Medulla oblongata (tissue), 1 donor: ENCODE measurements around the gene RASSF7.
"Not testable (repeated sequence)": the region's sequence is repeated elsewhere in the genome, so short reads cannot be mapped to it uniquely, and the experiment has no call there.

Source experiments
- DNase-seq: peaks from one replicate; pipeline ENCODE4 v3.0.0-alpha.2; 2015; ENCODE audit errors: extremely low spot score

RASSF7 gene

GRCh38 chr11:560305-561147 lies at the start of gene RASSF7, which contains the start of gene LMNTD2:
RASSF7 (plus strand) TSS chr11:560970; CDS start chr11:561769, 799 bp downstream.
LMNTD2 (minus strand) TSS chr11:560738; CDS start chr11:560716, 22 bp downstream.
- peak; percentile 85 for DNase-seq

- no peak for DNase-seq
Observed at GRCh38 chr11:512761-513595, 47.8 kb upstream of the RASSF7 start.

DNA sequence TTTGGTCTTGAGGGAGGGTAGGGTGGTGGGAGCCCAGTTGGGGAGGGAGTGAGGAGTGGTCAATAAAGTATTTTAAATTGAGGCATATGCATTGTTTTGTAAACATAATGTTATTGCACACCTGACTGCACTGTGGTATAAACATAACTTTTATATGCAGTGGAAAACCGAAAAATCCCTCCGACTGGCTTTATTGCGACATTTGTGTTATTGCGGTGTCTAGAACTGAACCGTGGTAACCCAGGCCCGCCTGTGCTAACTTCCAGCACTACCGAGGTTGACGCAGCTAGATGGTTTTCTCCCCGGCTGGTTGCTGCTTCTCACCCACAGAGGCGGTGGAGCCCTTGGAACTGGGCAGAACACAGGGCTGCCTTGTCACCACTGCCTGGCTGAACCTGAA lies 46.2 kb upstream of the RASSF7 start:
- no peak for DNase-seq

DNA sequence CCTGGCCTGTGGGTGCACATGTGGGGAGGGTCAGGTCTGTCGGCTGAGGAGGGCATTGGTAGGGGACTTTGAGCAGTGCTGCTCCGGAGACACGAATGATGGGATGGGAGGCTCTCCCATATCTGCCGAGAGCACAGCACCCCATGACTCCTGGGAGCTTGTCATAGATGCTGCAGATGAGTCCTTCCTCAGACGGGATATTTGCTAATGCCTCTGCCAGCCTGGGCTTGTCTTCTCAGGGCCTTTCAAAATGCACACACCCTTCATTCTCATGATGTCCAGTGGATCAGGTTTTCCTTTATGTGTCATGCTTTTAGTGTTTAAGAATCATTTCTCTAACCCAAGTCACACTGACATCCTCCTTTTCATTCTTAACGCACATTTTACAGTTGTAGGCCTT lies 45.6 kb upstream of the RASSF7 start:
- no peak for DNase-seq

DNA sequence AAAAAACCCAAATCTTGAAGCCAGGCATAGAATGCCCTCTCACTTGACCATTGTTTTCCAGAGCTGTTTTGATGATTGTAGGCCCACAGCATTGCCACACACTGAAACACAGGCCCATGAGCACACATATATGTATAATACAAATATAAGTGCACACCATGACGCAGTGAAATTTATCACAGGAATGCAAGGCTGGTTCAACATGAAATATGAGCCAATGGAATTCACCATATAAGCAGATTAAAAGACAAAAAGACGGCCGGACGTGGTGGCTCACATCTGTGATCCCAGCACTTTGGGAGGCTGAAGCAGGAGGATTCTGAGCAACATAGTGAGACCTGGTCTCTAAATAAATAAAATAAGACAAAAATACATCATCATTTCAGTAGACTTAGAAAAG lies 44.4 kb upstream of the RASSF7 start:
- DNase-seq = no peak

GRCh38 chr11:516918-517685 lies 43.7 kb upstream of the RASSF7 start:
- not testable (repeated sequence) for DNase-seq

DNA sequence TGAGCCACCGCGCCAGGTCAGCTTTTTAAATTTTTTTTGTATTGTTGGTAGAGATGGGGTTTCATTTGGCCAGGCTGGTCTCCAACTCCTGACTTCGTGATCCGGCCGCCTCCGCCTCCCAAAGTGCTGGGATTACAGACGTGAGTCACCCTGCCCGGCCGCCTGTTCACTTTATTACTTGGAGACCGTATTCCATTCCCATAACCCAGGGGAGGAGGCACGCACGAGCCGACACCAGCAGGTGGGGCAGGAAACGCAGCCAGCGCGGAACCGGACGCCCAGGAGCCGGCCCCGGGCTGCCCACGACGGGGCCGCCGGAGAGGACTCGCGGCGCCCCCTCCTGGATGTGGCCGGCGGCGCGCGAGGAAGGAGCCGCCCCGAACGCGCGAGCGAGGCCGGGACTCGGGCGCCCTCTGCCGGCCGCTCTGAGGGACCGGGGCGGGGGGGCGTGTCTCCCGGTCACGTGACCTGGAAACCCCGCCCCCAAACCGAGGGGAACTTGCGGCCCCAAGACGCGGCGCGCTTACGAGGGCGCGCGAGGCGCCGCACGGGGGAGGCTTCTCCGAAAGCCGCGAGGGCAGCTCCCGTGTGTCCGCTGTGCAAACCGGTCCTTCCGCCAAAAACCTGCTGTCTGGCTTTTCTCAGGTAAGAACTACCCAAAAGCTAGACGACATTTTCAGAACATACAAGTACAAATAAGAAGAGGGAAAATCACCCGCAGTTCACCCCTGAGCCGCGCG lies 42.1 kb upstream of the RASSF7 start:
- peak; percentile 90 for DNase-seq

GRCh38 chr11:520428-521176 lies 40.2 kb upstream of the RASSF7 start:
- DNase-seq = no peak

GRCh38 chr11:521177-521688 lies 39.5 kb upstream of the RASSF7 start:
- no peak for DNase-seq

GRCh38 chr11:526192-526591 lies 34.6 kb upstream of the RASSF7 start:
- no peak for DNase-seq

- no peak for DNase-seq
Observed at GRCh38 chr11:528166-528814, 32.5 kb upstream of the RASSF7 start.

GRCh38 chr11:528815-529727 lies 31.7 kb upstream of the RASSF7 start:
- DNase-seq = no peak

- no peak for DNase-seq
Observed at GRCh38 chr11:529728-530411, 30.9 kb upstream of the RASSF7 start.

DNA sequence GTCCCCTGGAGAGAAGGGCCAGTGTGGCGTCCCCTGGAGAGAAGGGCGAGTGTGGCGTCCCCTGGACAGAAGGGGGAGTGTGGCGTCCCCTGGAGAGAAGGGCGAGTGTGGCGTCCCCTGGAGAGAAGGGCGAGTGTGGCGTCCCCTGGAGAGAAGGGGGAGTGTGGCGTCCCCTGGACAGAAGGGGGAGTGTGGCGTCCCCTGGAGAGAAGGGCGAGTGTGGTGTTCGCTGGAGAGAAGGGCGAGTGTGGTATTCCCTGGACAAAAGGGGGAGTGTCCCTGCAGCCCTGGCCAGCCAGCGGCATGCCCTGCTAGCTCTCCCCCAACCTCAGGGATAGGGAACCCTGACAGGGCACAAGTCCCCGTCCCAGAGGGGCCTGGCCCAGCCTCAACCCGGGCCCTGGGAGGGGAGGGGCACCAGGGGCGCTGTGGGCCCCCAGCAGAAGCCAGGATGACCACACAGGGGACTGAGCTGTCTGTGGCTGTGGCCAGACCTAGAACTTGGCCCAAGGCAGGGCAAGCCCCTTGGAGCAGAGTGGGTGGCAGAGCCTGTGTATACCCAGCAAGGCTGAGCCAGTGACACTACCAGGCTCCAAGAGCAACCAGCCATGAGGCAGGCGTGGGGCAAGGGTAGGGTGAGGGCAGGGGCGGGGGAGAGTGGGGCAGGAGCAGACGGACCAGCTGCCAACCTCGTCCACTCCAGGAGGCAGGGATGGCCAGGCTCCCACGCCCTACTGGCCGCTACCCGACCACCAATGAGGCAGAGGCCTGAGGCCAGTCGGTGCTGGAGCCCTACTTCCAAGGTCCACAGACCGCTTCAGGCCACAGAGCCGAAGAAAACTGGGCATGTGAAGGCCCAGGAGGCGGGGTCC lies 29.6 kb upstream of the RASSF7 start:
- no peak for DNase-seq

- DNase-seq = no peak
Observed at GRCh38 chr11:531919-532526, 28.7 kb upstream of the RASSF7 start.

DNA sequence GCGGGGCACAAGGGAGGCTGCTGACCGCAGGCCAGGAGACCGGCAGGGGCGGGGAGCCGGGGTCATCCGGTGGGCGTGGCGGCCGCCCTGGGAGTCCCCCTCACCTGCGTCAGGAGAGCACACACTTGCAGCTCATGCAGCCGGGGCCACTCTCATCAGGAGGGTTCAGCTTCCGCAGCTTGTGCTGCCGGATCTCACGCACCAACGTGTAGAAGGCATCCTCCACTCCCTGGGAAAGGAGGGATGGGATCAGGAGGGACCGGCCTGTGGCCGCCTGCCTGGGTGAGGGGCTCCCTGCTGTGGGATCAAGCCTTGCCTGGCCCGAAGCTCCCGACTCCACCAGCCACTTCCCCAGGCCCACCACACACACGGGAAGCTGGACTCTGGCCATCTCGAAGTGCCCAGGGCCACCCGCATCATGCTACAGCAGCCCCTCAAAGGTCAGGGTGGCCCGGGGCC lies 28.2 kb upstream of the RASSF7 start:
- no peak for DNase-seq
